Effector CD8-positive, alpha-beta T cell (primary cell): ENCODE measurements around the gene ITCH.
"Not testable (repeated sequence)": the region's sequence is repeated elsewhere in the genome, so short reads cannot be mapped to it uniquely, and the experiment has no call there.

Source experiments
- DNase-seq: peaks from one replicate; lab custom pipeline; 2025; lab: John Stamatoyannopoulos, UW

The ITCH gene

GRCh38 chr20:34414525-34414924 lies 51.5 kb downstream of the ITCH start:
- not testable (repeated sequence) for DNase-seq

- no peak for DNase-seq
Measured at GRCh38 chr20:34415079-34415478, 52.0 kb downstream of the ITCH start.

- DNase-seq = no peak
Measured at GRCh38 chr20:34420146-34420545, 57.1 kb downstream of the ITCH start.

GRCh38 chr20:34420975-34421374 lies 57.9 kb downstream of the ITCH start:
- no peak for DNase-seq

GRCh38 chr20:34421766-34422466 lies 58.8 kb downstream of the ITCH start:
- DNase-seq = no peak

- DNase-seq = not testable (repeated sequence)
Measured at GRCh38 chr20:34425032-34425690, 62.1 kb downstream of the ITCH start.

GRCh38 chr20:34426026-34426425 lies 63.0 kb downstream of the ITCH start:
- DNase-seq = no peak

- no peak for DNase-seq
Measured at GRCh38 chr20:34427331-34427730, 64.3 kb downstream of the ITCH start.

GRCh38 chr20:34427784-34428183 lies 64.7 kb downstream of the ITCH start:
- no peak for DNase-seq

- DNase-seq = no peak
Measured at GRCh38 chr20:34431168-34431567, 68.1 kb downstream of the ITCH start.

- not testable (repeated sequence) for DNase-seq
Measured at GRCh38 chr20:34432663-34433062, 69.6 kb downstream of the ITCH start.

GRCh38 chr20:34433391-34433790 lies 70.3 kb downstream of the ITCH start:
- DNase-seq = no peak

- no peak for DNase-seq
Measured at GRCh38 chr20:34435589-34435988, 72.5 kb downstream of the ITCH start.

GRCh38 chr20:34437330-34437986 lies 74.4 kb downstream of the ITCH start:
- no peak for DNase-seq

GRCh38 chr20:34439168-34439567 lies 76.1 kb downstream of the ITCH start:
- DNase-seq = no peak

GRCh38 chr20:34441423-34441822 lies 78.3 kb downstream of the ITCH start:
- DNase-seq = not testable (repeated sequence)

GRCh38 chr20:34443546-34443945 lies 80.5 kb downstream of the ITCH start:
- DNase-seq = no peak

GRCh38 chr20:34445177-34446065 lies 82.3 kb downstream of the ITCH start:
- DNase-seq = no peak

GRCh38 chr20:34448517-34448916 lies 85.4 kb downstream of the ITCH start:
- no peak for DNase-seq

- DNase-seq = no peak
Measured at GRCh38 chr20:34449674-34450592, 86.9 kb downstream of the ITCH start.
